ENCODE measurements around the gene NGEF. TPM values are rescaled to one million over a fixed set of nuclear protein-coding genes. Genes with fewer than 3 reads are reported as not detected.

The NGEF gene
- total RNA-seq, 1 experiment from 2014 or later = 1.9 TPM

DNA sequence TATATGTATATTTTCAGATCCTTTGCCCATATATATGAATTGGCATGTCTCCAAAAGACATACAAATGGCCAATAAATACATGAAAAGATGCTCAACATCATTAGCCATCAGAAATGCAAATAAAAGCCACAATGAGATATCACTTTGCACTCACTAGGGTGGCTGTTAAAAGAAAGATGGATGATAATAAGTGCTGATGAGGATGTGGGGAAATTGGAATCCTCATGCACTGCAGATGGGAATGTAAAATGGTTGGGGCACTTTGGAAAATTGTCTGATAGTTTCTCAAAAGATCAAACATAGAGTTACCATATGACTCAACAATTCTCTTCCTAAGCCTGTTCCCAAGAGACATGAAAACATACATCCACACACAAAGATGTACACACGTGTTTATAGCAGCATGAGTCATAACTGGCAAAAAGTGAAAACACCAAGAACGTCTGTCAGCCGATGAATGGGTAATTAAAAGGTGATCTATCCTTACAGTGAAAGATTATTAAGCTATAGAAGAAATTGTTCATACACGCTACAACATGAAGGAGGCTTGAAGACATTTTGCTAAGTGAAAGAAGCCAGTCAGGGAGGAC, 19.7 kb downstream of the NGEF start:
- no peak overlapping the region for H3K4me3 Mint-ChIP-seq
- no peak for DNase-seq
- Histone ChIP-seq H2AFZ (ENCODE audit: low read length) (no peak overlapping the region), H3K9ac (ENCODE audit: extremely low read depth, insufficient read length, low read length) (no peak overlapping the region), H4K91ac (ENCODE audit: insufficient read length, low read depth, low read length) (no peak overlapping the region), H3K4me1 (ENCODE audit: insufficient read depth, low read length) (no peaks in the 10 kb centered on the region), H3K4me2 (ENCODE audit: insufficient read depth, insufficient read length, low read length) (no peak overlapping the region), H2BK15ac (ENCODE audit: low read depth, low read length) (no peak overlapping the region), H3K23ac (ENCODE audit: insufficient read length, low read depth, low read length) (no peak overlapping the region), H2AK5ac (ENCODE audit: insufficient read length, low read length) (no peak overlapping the region), H2BK12ac (ENCODE audit: insufficient read length, low read depth, low read length) (no peak overlapping the region), H4K8ac (replicated peaks; ENCODE audit: insufficient read length, low read depth, low read length) (no peak overlapping the region), H3K9me3 (ENCODE audit: control insufficient read depth, low read depth, low read length) (no peaks in the 10 kb centered on the region), H3K27me3 (ENCODE audit: insufficient read depth, low read length) (no peaks in the 10 kb centered on the region), H3K23me2 (ENCODE audit: insufficient read length, low read depth, low read length, poor library complexity, severe bottlenecking) (no peaks in the 10 kb centered on the region), H2BK5ac (ENCODE audit: insufficient read length, low read length) (no peak overlapping the region), H3K27ac (ENCODE audit: insufficient read length, low read depth, low read length) (no peak overlapping the region), H3K4ac (ENCODE audit: low read depth, low read length) (no peak overlapping the region), H3K14ac (ENCODE audit: insufficient read depth, low read length) (no peak overlapping the region), H4K5ac (ENCODE audit: insufficient read length, low read depth, low read length) (no peak overlapping the region), H3K18ac (ENCODE audit: insufficient read length, low read depth, low read length) (no peak overlapping the region), H3K79me1 (ENCODE audit: insufficient read depth, low read depth, low read length, poor library complexity, severe bottlenecking) (no peaks in the 10 kb centered on the region), H3K79me2 (ENCODE audit: insufficient read depth, low read length) (no peaks in the 10 kb centered on the region), H4K20me1 (ENCODE audit: control insufficient read depth, insufficient read depth, insufficient read length) (no peaks in the 10 kb centered on the region), H3T11ph (ENCODE audit: low read length) (no peak overlapping the region), H2BK20ac (ENCODE audit: low read depth, low read length, poor library complexity, severe bottlenecking) (no peak overlapping the region), H3K56ac (ENCODE audit: insufficient read length, low read depth, low read length) (no peak overlapping the region), H2BK120ac (ENCODE audit: low read depth, low read length, poor library complexity, severe bottlenecking) (no peak overlapping the region)
- no peak overlapping the region for H3K27ac Mint-ChIP-seq
- no peaks in the 10 kb centered on the region for H3K36me3 Mint-ChIP-seq (ENCODE audit: insufficient read depth in 1 of 3, low read depth in 3 of 3)
- H3K4me1 Mint-ChIP-seq = peaks cover 6 to 7% of the 10 kb centered on the region in 2 experiments; a peak in 2 of 4 replicates
- TF ChIP-seq, protein P1, sequence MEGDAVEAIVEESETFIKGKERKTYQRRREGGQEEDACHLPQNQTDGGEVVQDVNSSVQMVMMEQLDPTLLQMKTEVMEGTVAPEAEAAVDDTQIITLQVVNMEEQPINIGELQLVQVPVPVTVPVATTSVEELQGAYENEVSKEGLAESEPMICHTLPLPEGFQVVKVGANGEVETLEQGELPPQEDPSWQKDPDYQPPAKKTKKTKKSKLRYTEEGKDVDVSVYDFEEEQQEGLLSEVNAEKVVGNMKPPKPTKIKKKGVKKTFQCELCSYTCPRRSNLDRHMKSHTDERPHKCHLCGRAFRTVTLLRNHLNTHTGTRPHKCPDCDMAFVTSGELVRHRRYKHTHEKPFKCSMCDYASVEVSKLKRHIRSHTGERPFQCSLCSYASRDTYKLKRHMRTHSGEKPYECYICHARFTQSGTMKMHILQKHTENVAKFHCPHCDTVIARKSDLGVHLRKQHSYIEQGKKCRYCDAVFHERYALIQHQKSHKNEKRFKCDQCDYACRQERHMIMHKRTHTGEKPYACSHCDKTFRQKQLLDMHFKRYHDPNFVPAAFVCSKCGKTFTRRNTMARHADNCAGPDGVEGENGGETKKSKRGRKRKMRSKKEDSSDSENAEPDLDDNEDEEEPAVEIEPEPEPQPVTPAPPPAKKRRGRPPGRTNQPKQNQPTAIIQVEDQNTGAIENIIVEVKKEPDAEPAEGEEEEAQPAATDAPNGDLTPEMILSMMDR (conservative IDR thresholded peaks at IDR 0.05) = no peak
- WGBS (ENCODE audit: extremely low coverage, insufficient read length, low lambda C conversion rate) = no CpG with 5 or more reads among the region's 4 CpGs
- H3K27me3 Mint-ChIP-seq (ENCODE audit: low read depth) = no peaks in the 10 kb centered on the region
- H3K9me3 Mint-ChIP-seq = no peaks in the 10 kb centered on the region; a peak in 1 of 5 replicates

Measured in H9 (cell line).